Ascending aorta (tissue), 2 donors: Measurements from ENCODE around the gene MOSMO. TPM values are rescaled to one million over a fixed set of nuclear protein-coding genes. Genes with fewer than 3 reads are reported as not detected.
A peak's percentile ranks its signal among the peaks of the same experiment; 100 is the strongest.

Experiments
- DNase-seq, 2 donors: peaks; one replicate each; pipeline ENCODE4 v3.0.0-alpha.2; 2019; ENCODE audit warnings: low spot score in 2 of 2
- H3K27ac ChIP-seq, 2 donors: fragments of 200-600 bp; sonication (generic); one replicate each; pipeline ENCODE4 v1.5.1; 2016 to 2017; ENCODE audit warnings: mild to moderate bottlenecking in 1 of 2
- H3K27me3 ChIP-seq: fragments of 200-600 bp; sonication (generic); one replicate; pipeline ENCODE4 v1.5.1; 2017
- H3K36me3 ChIP-seq, 2 donors: fragments of 200-600 bp; sonication (generic); one replicate each; pipeline ENCODE4 v1.5.1; 2016
- H3K4me1 ChIP-seq, 2 donors: fragments of 200-600 bp; sonication (generic); one replicate each; pipeline ENCODE4 v1.5.1; 2016 to 2017; ENCODE audit warnings: mild to moderate bottlenecking in 1 of 2
- H3K4me3 ChIP-seq, 2 donors: fragments of 200-600 bp; sonication (generic); one replicate each; pipeline ENCODE4 v1.5.1; 2016 to 2017; ENCODE audit warnings: mild to moderate bottlenecking in 1 of 2
- H3K9me3 ChIP-seq, 2 donors: fragments of 200-600 bp; sonication (generic); one replicate each; pipeline ENCODE4 v1.5.1; 2016
- CTCF ChIP-seq, 3 experiments: fragments of 200-600 bp in 2 of 3; fragments of 450-650 bp in 1 of 3; sonication (generic) in 2 of 3; IDR thresholded peaks; one replicate each; pipeline ENCODE4 v1.5.1; 2016 to 2019; ENCODE audit warnings: antibody characterized with exemption in 3 of 3, mild to moderate bottlenecking in 1 of 3, moderate library complexity in 1 of 3
- intact Hi-C: fragments of 100-400 bp; cut with DNase I; formaldehyde crosslinking; loops from one replicate; pipeline ENCODE4 v1.15.1; 2023
- total RNA-seq: library from RNA; depleted of rRNA; stranded (reverse); fragments of >200 nt; gene quantifications from one replicate; pipeline ENCODE4 v1.1.0, GENCODE V29; 2016

MOSMO gene
- total RNA-seq, result 3.6 TPM

GRCh38 chr16:22007509-22008214 is at the start of gene MOSMO:
Gene MOSMO (plus strand): TSS chr16:22008111. CDS start chr16:22008302, 191 bp downstream.
- DNase-seq, result peak in 1 of 2 donors; percentile 84
- intact Hi-C loops, result loop anchor here (2.0 to 5.0 kb wide), 2 partner anchors 55 to 290 kb away; partner anchors contain the start of genes POLR3E and UQCRC2
- Histone ChIP-seq H3K4me1 (peaks cover 7 to 15% of the 10 kb centered on the region in 2 donors), H3K36me3 (no peaks in the 10 kb centered on the region), H3K4me3 (peak within 1 kb of the TSS; percentile 87 to 88), H3K27ac (peak within 1 kb of the TSS; percentile 65 to 79), H3K9me3 (no peaks in the 10 kb centered on the region), H3K27me3 (no peaks in the 10 kb centered on the region)
- no peak for TF ChIP-seq CTCF (IDR thresholded peaks at IDR 0.05)

- Histone ChIP-seq H3K4me3 (no peak overlapping the region), H3K4me1 (peaks cover 3 to 7% of the 10 kb centered on the region in 2 donors), H3K27ac (no peak overlapping the region), H3K9me3 (no peaks in the 10 kb centered on the region), H3K36me3 (peaks cover 62 to 71% of the 10 kb centered on the region in 2 donors), H3K27me3 (no peaks in the 10 kb centered on the region)
- DNase-seq, result no peak
- TF ChIP-seq CTCF (IDR thresholded peaks at IDR 0.05), result no peak
- intact Hi-C loops, result no loop called here
Observed at GRCh38 chr16:21959050-21959449, 48.9 kb upstream of the MOSMO start.

GRCh38 chr16:21962475-21962874 is 45.4 kb upstream of the MOSMO start:
- no peaks in the 10 kb centered on the region for H3K4me1 ChIP-seq
- TF ChIP-seq CTCF (IDR thresholded peaks at IDR 0.05), result no peak
- intact Hi-C loops, result no loop called here
- DNase-seq, result no peak
- no peaks in the 10 kb centered on the region for H3K27me3 ChIP-seq
- no peaks in the 10 kb centered on the region for H3K9me3 ChIP-seq
- H3K27ac ChIP-seq, result no peak overlapping the region
- H3K4me3 ChIP-seq, result no peak overlapping the region
- H3K36me3 ChIP-seq, result peaks cover 93 to 99% of the 10 kb centered on the region in 2 donors

GRCh38 chr16:21963887-21964286 is 44.0 kb upstream of the MOSMO start:
- Histone ChIP-seq H3K27ac (no peak overlapping the region), H3K9me3 (no peaks in the 10 kb centered on the region), H3K4me3 (no peak overlapping the region), H3K27me3 (no peaks in the 10 kb centered on the region), H3K4me1 (no peaks in the 10 kb centered on the region), H3K36me3 (peaks cover 94 to 100% of the 10 kb centered on the region in 2 donors)
- intact Hi-C loops, result no loop called here
- no peak for DNase-seq
- no peak for TF ChIP-seq CTCF (IDR thresholded peaks at IDR 0.05)

GRCh38 chr16:21964353-21964752 is 43.6 kb upstream of the MOSMO start:
- no peak for TF ChIP-seq CTCF (IDR thresholded peaks at IDR 0.05)
- no peaks in the 10 kb centered on the region for H3K4me1 ChIP-seq
- H3K27me3 ChIP-seq, result no peaks in the 10 kb centered on the region
- intact Hi-C loops, result no loop called here
- H3K27ac ChIP-seq, result no peak overlapping the region
- no peak for DNase-seq
- H3K36me3 ChIP-seq, result peaks cover 95 to 100% of the 10 kb centered on the region in 2 donors
- H3K9me3 ChIP-seq, result no peaks in the 10 kb centered on the region
- no peak overlapping the region for H3K4me3 ChIP-seq
